Activated T-helper 17 cell treated with anti-CD3 and anti-CD28 coated beads, Interleukin-2, amount 50 U/mL, for 72 hours (primary cell): ENCODE data around the gene ITGAV. TPM values are rescaled to one million over a fixed set of nuclear protein-coding genes. Genes with fewer than 3 reads are reported as not detected.

Experiments used
- ATAC-seq: fragments of 150-1000 bp; cut with Tn5 transposase; replicated peaks from 2 replicates; pipeline ENCODE4 v1.10.0; 2021; ENCODE audit warnings: mild to moderate bottlenecking, moderate library complexity
- H3K27ac Mint-ChIP-seq: one replicate; pipeline ENCODE4 v1.8.0; 2022; ENCODE audit warnings: mixed read lengths
- H3K27me3 Mint-ChIP-seq: one replicate; pipeline ENCODE4 v1.8.0; 2022; ENCODE audit warnings: mixed read lengths
- H3K36me3 Mint-ChIP-seq: one replicate; pipeline ENCODE4 v1.8.0; 2022; ENCODE audit warnings: low read depth, mild to moderate bottlenecking, mixed read lengths
- H3K4me1 Mint-ChIP-seq: one replicate; pipeline ENCODE4 v1.8.0; 2022; ENCODE audit warnings: mixed read lengths
- H3K4me3 Mint-ChIP-seq: one replicate; pipeline ENCODE4 v1.8.0; 2022; ENCODE audit warnings: mild to moderate bottlenecking, mixed read lengths
- H3K9me3 Mint-ChIP-seq: one replicate; pipeline ENCODE4 v1.8.0; 2022; ENCODE audit warnings: mixed read lengths
- total RNA-seq, 2 donors: library from RNA; stranded (reverse); gene quantifications; one replicate each; pipeline ENCODE4 v1.2.3, GENCODE V29; 2022

Gene ITGAV
- 10 to 100 TPM; 10.0 to 12.1 TPM for total RNA-seq

DNA sequence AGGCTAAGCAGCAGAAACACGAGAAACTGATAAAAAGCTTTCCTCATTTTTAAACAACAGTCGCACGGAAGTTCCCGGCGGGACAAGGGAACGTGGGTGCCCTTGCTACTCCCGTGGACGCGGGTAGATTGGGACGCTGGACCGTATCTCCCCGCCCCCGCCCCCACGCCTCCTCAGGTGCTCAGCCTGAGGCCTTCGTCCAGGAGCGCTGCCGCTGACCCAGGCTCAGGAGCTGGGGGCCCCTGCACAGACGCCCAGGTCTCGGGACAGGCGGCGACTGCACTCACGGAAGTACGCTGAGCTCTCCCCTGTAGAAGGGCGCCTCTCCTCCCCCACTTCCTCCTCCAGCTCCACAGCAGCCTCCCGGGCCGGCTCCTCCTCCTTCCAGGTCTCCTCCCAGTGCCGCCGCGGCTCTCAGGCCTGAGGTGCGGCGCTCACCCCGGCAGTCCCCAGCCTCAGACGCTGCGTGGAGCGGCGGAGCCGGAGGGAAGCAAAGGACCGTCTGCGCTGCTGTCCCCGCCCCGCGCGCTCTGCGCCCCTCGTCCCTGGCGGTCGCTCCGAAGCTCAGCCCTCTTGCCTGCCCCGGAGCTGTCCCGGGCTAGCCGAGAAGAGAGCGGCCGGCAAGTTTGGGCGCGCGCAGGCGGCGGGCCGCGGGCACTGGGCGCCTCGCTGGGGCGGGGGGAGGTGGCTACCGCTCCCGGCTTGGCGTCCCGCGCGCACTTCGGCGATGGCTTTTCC, at the start of gene ITGAV:
Gene ITGAV (plus strand): TSS at position 445 of the 738 bp plus-strand sequence. CDS start 283 bp downstream, at position 728.
- Mint-ChIP-seq H3K4me1 (peaks cover 6% of the 10 kb centered on the region), H3K9me3 (no peaks in the 10 kb centered on the region), H3K36me3 (no peaks in the 10 kb centered on the region), H3K4me3 (peak within 1 kb of the TSS; percentile 86), H3K27ac (peak within 1 kb of the TSS; percentile 83), H3K27me3 (peaks cover 4% of the 10 kb centered on the region)
- ATAC-seq, result peak; percentile 97

DNA sequence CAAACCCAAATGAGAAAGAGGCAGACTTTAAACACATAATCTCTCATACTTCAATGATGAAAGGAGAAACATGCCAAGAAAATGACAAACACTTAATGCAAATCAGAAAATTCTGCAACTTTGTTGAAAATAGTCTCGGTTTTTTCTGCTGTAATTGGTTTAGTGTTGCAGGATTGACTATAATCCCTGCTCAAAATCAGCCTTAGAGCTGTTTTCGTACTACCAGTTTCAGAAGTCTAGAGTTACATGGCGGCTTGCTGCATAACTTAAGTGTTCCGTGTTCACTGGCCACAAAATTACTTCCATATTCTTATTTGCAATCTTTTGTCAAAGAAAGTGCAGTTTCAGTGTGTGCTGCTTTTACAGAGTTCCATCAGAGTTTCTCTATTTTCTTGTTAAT, 48.9 kb upstream of the ITGAV start:
- no peaks in the 10 kb centered on the region for H3K9me3 Mint-ChIP-seq
- ATAC-seq, result no peak
- H3K4me3 Mint-ChIP-seq, result no peak overlapping the region
- H3K27ac Mint-ChIP-seq, result no peak overlapping the region
- H3K4me1 Mint-ChIP-seq, result no peaks in the 10 kb centered on the region
- H3K36me3 Mint-ChIP-seq, result no peaks in the 10 kb centered on the region
- peaks cover 21% of the 10 kb centered on the region for H3K27me3 Mint-ChIP-seq

DNA sequence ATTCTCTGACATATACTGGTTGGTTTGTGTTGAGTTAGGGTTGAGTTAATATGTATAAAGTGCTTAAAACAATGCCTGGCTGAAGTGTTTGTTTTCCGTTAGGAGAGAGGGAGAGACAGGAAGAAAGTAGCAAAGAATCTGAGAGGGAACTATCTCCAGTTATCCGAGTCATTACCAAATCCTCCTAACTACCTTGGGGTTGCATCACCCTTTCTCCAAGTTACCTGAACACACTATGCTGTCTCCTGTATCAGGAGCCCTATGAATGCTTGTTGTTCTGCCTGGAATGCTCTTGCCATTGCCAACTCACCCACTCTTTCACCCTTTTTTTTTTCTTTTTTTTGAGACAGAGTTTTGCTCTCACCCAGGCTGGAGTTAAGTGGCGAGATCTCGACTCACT, 47.9 kb upstream of the ITGAV start:
- no peak overlapping the region for H3K4me3 Mint-ChIP-seq
- no peaks in the 10 kb centered on the region for H3K4me1 Mint-ChIP-seq
- ATAC-seq, result no peak
- no peaks in the 10 kb centered on the region for H3K36me3 Mint-ChIP-seq
- H3K9me3 Mint-ChIP-seq, result no peaks in the 10 kb centered on the region
- peaks cover 16% of the 10 kb centered on the region for H3K27me3 Mint-ChIP-seq
- H3K27ac Mint-ChIP-seq, result no peak overlapping the region

GRCh38 chr2:186543561-186544131, 46.2 kb upstream of the ITGAV start:
- H3K4me3 Mint-ChIP-seq, result no peak overlapping the region
- no peaks in the 10 kb centered on the region for H3K36me3 Mint-ChIP-seq
- H3K4me1 Mint-ChIP-seq, result no peaks in the 10 kb centered on the region
- H3K27ac Mint-ChIP-seq, result no peak overlapping the region
- no peaks in the 10 kb centered on the region for H3K9me3 Mint-ChIP-seq
- H3K27me3 Mint-ChIP-seq, result peaks cover 9% of the 10 kb centered on the region
- no peak for ATAC-seq

GRCh38 chr2:186544255-186544675, 45.6 kb upstream of the ITGAV start:
- H3K36me3 Mint-ChIP-seq, result no peaks in the 10 kb centered on the region
- H3K9me3 Mint-ChIP-seq, result no peaks in the 10 kb centered on the region
- H3K27ac Mint-ChIP-seq, result no peak overlapping the region
- no peaks in the 10 kb centered on the region for H3K4me1 Mint-ChIP-seq
- peaks cover 7% of the 10 kb centered on the region for H3K27me3 Mint-ChIP-seq
- peak; percentile 26 for ATAC-seq
- H3K4me3 Mint-ChIP-seq, result no peak overlapping the region

- H3K4me1 Mint-ChIP-seq, result no peaks in the 10 kb centered on the region
- H3K36me3 Mint-ChIP-seq, result no peaks in the 10 kb centered on the region
- no peaks in the 10 kb centered on the region for H3K9me3 Mint-ChIP-seq
- H3K27ac Mint-ChIP-seq, result no peak overlapping the region
- no peak overlapping the region for H3K4me3 Mint-ChIP-seq
- H3K27me3 Mint-ChIP-seq, result peaks cover 8% of the 10 kb centered on the region
- no peak for ATAC-seq
Observed at GRCh38 chr2:186546846-186547245, 43.0 kb upstream of the ITGAV start.

GRCh38 chr2:186551323-186552050, 38.4 kb upstream of the ITGAV start:
- peaks cover 7% of the 10 kb centered on the region for H3K27me3 Mint-ChIP-seq
- H3K36me3 Mint-ChIP-seq, result no peaks in the 10 kb centered on the region
- no peak for ATAC-seq
- no peaks in the 10 kb centered on the region for H3K9me3 Mint-ChIP-seq
- H3K27ac Mint-ChIP-seq, result no peak overlapping the region
- no peak overlapping the region for H3K4me3 Mint-ChIP-seq
- no peaks in the 10 kb centered on the region for H3K4me1 Mint-ChIP-seq

DNA sequence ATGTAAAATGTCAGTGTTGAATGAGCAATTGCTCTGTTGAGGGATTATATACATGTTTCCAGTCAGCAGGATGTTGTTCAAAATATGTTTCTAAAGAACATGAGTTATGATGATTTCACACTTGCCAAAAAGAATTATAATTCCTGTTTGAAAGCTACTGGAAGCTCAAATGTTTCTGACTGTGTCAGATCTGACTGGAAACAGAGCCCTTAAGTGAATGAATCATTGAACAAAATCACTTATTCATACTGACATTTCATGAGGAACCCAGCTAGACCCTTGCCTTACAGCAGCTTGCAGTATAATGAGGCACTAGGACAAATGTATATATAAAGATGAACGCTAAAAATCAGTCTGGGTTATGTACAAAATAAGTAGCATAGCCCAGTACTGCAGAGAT, 35.4 kb upstream of the ITGAV start:
- Mint-ChIP-seq H3K27ac (no peak overlapping the region), H3K27me3 (peaks cover 11% of the 10 kb centered on the region), H3K4me3 (no peak overlapping the region), H3K36me3 (no peaks in the 10 kb centered on the region), H3K9me3 (no peaks in the 10 kb centered on the region), H3K4me1 (no peaks in the 10 kb centered on the region)
- peak; percentile 65 for ATAC-seq

DNA sequence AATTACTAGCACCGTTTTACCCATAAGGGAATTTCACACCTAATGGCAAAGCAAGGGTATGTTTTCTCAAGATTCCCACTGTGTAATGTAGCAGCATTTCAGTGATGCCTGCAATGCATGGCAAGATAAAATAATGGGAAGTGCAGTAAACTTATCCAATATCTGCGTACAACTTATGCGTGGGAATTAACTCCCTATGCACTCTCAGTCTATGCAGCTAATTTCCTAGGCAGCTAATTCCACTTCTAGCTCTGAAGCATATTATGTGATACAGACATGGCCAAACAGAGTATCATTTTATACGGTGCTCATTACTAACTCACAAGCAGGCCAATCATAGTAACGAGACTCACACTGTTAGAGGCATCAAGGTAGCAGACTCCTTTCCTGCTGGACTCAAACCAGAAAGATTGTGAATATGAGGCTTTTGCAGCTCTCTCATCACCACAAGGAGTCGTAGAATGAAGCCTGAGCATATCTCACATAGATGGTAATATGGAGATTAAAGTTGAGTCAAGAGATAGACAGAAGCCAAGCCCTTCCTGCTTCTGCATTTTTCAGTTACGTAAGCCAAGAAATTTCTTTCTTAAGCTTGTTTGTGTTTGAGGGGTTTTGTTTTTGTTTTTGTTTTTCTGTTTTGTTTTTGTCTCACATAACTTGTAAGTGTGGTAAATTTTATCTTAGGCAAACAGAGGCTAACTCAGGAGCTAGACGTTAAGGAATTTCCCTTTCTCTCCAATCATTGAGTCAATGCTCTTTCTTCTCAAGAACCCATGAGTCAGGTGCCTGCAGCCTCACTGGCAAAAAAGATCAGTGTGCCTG, 34.8 kb upstream of the ITGAV start:
- ATAC-seq, result peak; percentile 37
- Mint-ChIP-seq H3K4me3 (no peak overlapping the region), H3K4me1 (no peaks in the 10 kb centered on the region), H3K9me3 (no peaks in the 10 kb centered on the region), H3K36me3 (no peaks in the 10 kb centered on the region), H3K27ac (no peak overlapping the region), H3K27me3 (peaks cover 11% of the 10 kb centered on the region)

- H3K27me3 Mint-ChIP-seq, result peaks cover 18% of the 10 kb centered on the region
Observed at GRCh38 chr2:186558512-186559276, 31.2 kb upstream of the ITGAV start.

GRCh38 chr2:186559370-186559769, 30.5 kb upstream of the ITGAV start:
- Mint-ChIP-seq H3K27me3 (peaks cover 18% of the 10 kb centered on the region), H3K36me3 (no peaks in the 10 kb centered on the region), H3K27ac (no peak overlapping the region), H3K4me3 (no peak overlapping the region), H3K4me1 (no peaks in the 10 kb centered on the region), H3K9me3 (peaks cover 5% of the 10 kb centered on the region)
- ATAC-seq, result no peak

More at GRCh38 chr2:186558512-186559276, 31.2 kb upstream of the ITGAV start:
- H3K4me3 Mint-ChIP-seq, result no peak overlapping the region
- H3K27ac Mint-ChIP-seq, result no peak overlapping the region
- no peaks in the 10 kb centered on the region for H3K36me3 Mint-ChIP-seq
- no peak for ATAC-seq
- peaks cover 4% of the 10 kb centered on the region for H3K9me3 Mint-ChIP-seq
- H3K4me1 Mint-ChIP-seq, result no peaks in the 10 kb centered on the region

DNA sequence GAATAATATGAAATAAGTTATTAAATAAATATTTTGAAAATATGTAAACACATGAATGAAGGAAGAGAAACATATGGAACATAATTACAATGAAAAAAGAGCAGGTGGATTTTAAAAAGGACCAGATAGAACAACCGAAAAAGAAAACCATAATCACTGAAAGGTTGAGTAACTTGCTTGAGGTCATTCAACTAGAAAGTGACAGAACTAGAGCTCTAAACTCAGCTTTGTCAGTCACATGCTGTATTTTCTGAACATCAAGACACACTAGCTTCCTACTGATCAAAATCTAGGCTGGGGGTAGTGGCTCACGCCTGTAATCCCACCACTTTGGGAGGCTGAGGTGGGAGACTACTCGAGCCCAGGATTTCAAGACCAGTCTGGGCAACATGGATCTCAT, 30.0 kb upstream of the ITGAV start:
- H3K9me3 Mint-ChIP-seq, result peaks cover 5% of the 10 kb centered on the region
- H3K27ac Mint-ChIP-seq, result no peak overlapping the region
- H3K4me1 Mint-ChIP-seq, result no peaks in the 10 kb centered on the region
- ATAC-seq, result no peak
- no peak overlapping the region for H3K4me3 Mint-ChIP-seq
- H3K36me3 Mint-ChIP-seq, result no peaks in the 10 kb centered on the region
- H3K27me3 Mint-ChIP-seq, result peaks cover 18% of the 10 kb centered on the region

DNA sequence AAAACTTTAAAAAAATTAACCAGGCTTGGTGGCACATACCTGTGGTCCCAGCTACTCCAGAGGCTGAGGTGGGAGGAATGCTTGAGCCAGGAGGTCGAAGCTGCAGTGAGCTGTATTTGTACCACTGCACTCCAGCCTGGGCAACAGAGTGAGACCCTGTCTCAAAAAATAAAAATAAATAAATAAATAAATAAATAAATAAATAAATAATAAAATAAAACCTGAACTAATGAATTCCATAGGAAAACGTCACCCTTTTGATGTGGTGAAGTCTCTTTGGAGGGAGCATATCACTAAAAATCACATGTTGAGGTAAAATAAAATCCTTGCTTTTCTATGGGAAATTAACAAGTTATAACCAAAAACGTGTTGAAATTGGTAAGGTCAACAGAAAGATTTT, 29.6 kb upstream of the ITGAV start:
- ATAC-seq, result no peak
- H3K4me3 Mint-ChIP-seq, result no peak overlapping the region

More for the DNA sequence above, 29.6 kb upstream of the ITGAV start:
- Mint-ChIP-seq H3K27me3 (peaks cover 18% of the 10 kb centered on the region), H3K27ac (no peak overlapping the region), H3K36me3 (no peaks in the 10 kb centered on the region), H3K4me1 (no peaks in the 10 kb centered on the region), H3K9me3 (peaks cover 5% of the 10 kb centered on the region)
